Adipose tissue (tissue), 3 donors: ENCODE data around the gene ELMOD2. TPM values are rescaled to one million over a fixed set of nuclear protein-coding genes. Genes with fewer than 3 reads are reported as not detected.
A peak's percentile ranks its signal among the peaks of the same experiment; 100 is the strongest.
"Not testable (repeated sequence)": the region's sequence is repeated elsewhere in the genome, so short reads cannot be mapped to it uniquely, and the experiment has no call there.

Experiments used
- H3K27ac ChIP-seq: one replicate; pipeline ENCODE4 v1.5.1; 2013; ENCODE audit warnings: low read depth, low read length
- WGBS, 3 donors: extraction: QIAGEN DNeasy Blood & Tissue Kit; methylation state at CpG; one replicate each; pipeline ENCODE4 v1.1.7; 2013; 5-methylcytosine and 5-hydroxymethylcytosine counted together
- polyA plus RNA-seq, 3 donors: library from polyadenylated mRNA; stranded (reverse); fragments of 200-250 nt; gene quantifications; one replicate each; pipeline ENCODE4 v1.2.3, GENCODE V29; 2013
- donor health status: healthy with polysubstance abuse.
- donor health status: Bipolar disorder and iron deficiency.
- donor health status: healthy.

ELMOD2 gene
- polyA plus RNA-seq: 1 to 10 TPM; 4.9 to 7.1 (median 5.2) TPM

GRCh38 chr4:140523857-140524742, at the start of gene ELMOD2:
Gene ELMOD2 (plus strand): TSS chr4:140524168. CDS start chr4:140525429, 1,261 bp downstream.
- H3K27ac ChIP-seq: peak within 1 kb of the TSS; percentile 89
- WGBS, 3 donors: 0 to 1% (median 0%) methylated on average over 77 of the region's 77 CpGs

- WGBS, 3 donors: 87 to 93% (median 90%) methylated on average over 4 of the region's 4 CpGs
- H3K27ac ChIP-seq: no peak overlapping the region
These were observed 40.5 kb upstream of the ELMOD2 start for GRCh38 chr4:140483445-140483844.

GRCh38 chr4:140485939-140486338, 38.0 kb upstream of the ELMOD2 start:
- H3K27ac ChIP-seq: no peak overlapping the region
- WGBS, 3 donors: 50 to 87% (median 63%) methylated on average over 1 of the region's 1 CpG

DNA sequence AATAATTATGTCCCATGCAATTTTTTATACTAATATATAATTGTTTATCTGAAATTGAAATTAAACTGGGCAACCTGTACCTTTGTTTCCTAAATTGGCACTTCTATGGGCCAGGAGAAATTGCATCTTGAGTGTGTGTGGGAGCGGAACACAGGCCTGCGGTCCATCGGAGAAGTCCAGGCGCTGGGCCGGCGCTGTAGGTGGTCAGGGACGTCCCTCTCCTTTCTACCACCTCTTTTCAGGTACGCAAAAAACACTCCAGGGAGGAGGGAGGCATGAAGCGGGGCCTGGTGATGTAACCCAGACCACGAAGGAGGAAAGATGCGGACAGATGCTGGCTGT, 26.6 kb upstream of the ELMOD2 start:
- no peak overlapping the region for H3K27ac ChIP-seq
- WGBS, 3 donors: 77 to 91% (median 89%) methylated on average over 11 of the region's 11 CpGs

GRCh38 chr4:140497747-140498636, 26.0 kb upstream of the ELMOD2 start, which contains the start of gene MGAT4D:
Gene MGAT4D (minus strand): TSS chr4:140498293. CDS start chr4:140498222, 71 bp downstream.
- 6 to 7% (median 7%) methylated on average over 65 to 68 of the region's 68 CpGs for WGBS, 3 donors
- no peak within 1 kb of the TSS for H3K27ac ChIP-seq

- WGBS, 3 donors: 88 to 91% (median 89%) methylated on average over 4 of the region's 4 CpGs
- no peak overlapping the region for H3K27ac ChIP-seq
These were observed 24.6 kb upstream of the ELMOD2 start for GRCh38 chr4:140499391-140499790.

- H3K27ac ChIP-seq: no peak overlapping the region
These were observed 19.7 kb upstream of the ELMOD2 start for GRCh38 chr4:140504261-140504660.

DNA sequence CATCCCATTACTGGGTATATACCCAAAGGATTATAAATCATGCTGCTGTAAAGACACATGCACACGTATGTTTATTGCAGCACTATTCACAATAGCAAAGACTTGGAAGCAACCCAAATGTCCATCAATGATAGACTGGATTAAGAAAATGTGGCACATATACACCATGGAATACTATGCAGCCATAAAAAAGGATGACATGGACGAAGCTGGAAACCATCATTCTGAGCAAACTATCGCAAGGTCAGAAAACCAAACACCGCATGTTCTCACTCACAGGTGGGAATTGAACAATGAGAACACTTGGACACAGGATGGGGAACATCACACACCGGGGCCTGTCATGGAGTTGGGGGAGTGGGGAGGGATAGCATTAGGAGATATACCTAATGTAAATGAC, 10.2 kb upstream of the ELMOD2 start:
- WGBS, 3 donors: 91 to 96% (median 94%) methylated on average over 5 of the region's 5 CpGs
- not testable (repeated sequence) for H3K27ac ChIP-seq

- 47 to 59% (median 54%) methylated on average over 1 of the region's 1 CpG for WGBS, 3 donors
- no peak overlapping the region for H3K27ac ChIP-seq
These were observed 8.5 kb upstream of the ELMOD2 start for GRCh38 chr4:140515423-140515822.

DNA sequence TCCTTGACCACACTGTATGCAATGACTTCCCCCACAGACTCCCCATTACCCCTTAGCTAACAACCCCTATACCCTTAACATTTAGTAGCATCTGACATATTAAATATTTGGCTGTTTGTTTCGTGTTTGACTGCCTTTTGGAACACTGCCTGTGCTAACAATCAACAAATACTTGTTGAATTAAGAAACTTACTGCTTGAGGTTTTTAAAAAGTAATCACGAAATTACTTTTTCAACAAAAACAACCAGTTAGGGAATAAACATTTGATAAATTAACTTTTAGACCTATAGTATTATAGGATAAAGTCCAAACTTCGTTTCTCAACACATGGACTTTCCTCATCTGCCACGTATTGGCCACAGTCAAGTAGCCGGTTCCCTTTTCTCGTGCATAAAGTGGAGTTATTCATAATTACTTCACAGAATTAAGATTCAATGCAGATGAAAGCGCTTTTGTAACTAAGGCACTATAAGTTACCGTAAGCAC, 555 bp upstream of the ELMOD2 start:
- WGBS, 3 donors: 7 to 16% (median 13%) methylated on average over 8 of the region's 8 CpGs
- no peak overlapping the region for H3K27ac ChIP-seq

DNA sequence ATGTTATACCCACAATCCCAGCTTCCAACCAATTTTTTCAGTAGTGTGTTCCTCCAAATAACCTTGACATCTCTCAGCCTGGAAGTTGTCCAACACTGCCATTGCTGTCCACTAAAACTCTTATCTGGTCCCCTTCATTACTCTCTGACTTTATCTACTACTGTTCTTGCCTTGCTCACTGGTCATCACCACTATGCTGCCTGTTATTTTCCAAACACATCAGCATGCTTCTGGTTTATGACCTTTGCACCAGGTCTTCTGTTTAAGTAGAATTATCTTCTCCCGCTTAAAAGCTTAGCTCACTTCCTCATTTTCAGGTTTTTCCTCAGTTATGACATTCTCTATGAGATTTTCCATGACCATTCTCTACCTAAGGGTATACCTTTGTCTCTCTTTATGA, 5.5 kb downstream of the ELMOD2 start:
- H3K27ac ChIP-seq: no peak overlapping the region
- WGBS, 3 donors: 69 to 71% (median 71%) methylated on average over 1 of the region's 1 CpG

- WGBS, 3 donors: 88 to 92% (median 89%) methylated on average over 4 of the region's 4 CpGs
These were observed 10.0 kb downstream of the ELMOD2 start for GRCh38 chr4:140533951-140534480.

GRCh38 chr4:140556372-140557085, 32.6 kb downstream of the ELMOD2 start:
- H3K27ac ChIP-seq: no peak overlapping the region
- 88 to 90% (median 90%) methylated on average over 6 of the region's 6 CpGs for WGBS, 3 donors

More at GRCh38 chr4:140533951-140534480, 10.0 kb downstream of the ELMOD2 start:
- no peak overlapping the region for H3K27ac ChIP-seq

DNA sequence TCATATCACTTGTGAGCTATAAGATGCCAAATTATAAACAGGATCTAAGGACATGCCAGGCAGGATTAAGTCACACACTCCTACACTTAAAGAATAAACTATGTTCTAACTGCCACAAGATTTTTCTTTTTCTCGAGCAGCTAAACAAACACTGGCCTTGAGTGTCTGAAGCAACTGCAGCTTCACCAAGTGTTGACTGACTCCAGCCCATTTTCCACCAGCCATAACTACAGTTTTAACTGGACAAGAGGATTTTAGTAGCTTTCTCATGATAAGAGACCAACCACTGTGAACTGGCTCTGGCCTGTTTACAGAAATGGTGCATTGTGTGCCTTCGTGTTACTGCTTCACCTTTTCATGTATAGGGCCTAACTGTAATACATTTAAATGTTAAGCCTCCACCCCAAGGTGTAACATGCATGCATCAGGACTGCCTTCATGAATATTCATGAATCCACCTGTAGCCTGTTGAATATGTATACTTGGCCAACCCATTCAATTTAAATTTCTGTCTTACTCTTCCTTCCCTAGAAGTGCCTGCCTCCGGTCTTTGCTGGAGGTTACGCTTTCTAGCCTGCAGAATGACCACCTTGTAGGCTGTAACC, 34.0 kb downstream of the ELMOD2 start:
- 67 to 91% (median 89%) methylated on average over 4 of the region's 4 CpGs for WGBS, 3 donors
- no peak overlapping the region for H3K27ac ChIP-seq

- whole genome bisulfite sequencing, 3 donors: 81 to 89% (median 85%) methylated on average over 6 of the region's 6 CpGs
- no peak overlapping the region for H3K27ac ChIP-seq
These were observed 35.7 kb downstream of the ELMOD2 start for GRCh38 chr4:140559696-140560095.

- 1 to 2% (median 2%) methylated on average over 63 to 69 of the region's 69 CpGs for WGBS, 3 donors
These were observed 44.7 kb downstream of the ELMOD2 start, which contains the start of gene UCP1 for GRCh38 chr4:140568507-140569306. Gene UCP1 (minus strand): TSS chr4:140568961. CDS start chr4:140568729, 232 bp downstream.

GRCh38 chr4:140569307-140569638, 45.3 kb downstream of the ELMOD2 start:
- WGBS, 3 donors: 52 to 56% (median 56%) methylated on average over 7 of the region's 7 CpGs
- no peak overlapping the region for H3K27ac ChIP-seq

More at GRCh38 chr4:140568507-140569306, 44.7 kb downstream of the ELMOD2 start, which contains the start of gene UCP1:
- no peak within 1 kb of the TSS for H3K27ac ChIP-seq
